ENCODE measurements around the gene HAL. TPM values are rescaled to one million over a fixed set of nuclear protein-coding genes. Genes with fewer than 3 reads are reported as not detected.

HAL gene
- total and polyA plus RNA-seq, 2 of the 13 experiments (the other 11 are each of a cell fraction or from before 2014, with no cell fraction given), result 0.89 to 37.8 TPM

GRCh38 chr12:95943330-95943842, 52.8 kb downstream of the HAL start, which contains the start of gene AMDHD1 (continued):
- no peak for TF ChIP-seq ZHX2 (IDR thresholded peaks at IDR 0.05; ENCODE audit: low read depth)
- TF ChIP-seq ZHX2 (CRISPR knock-in tag; IDR thresholded peaks at IDR 0.05; ENCODE audit: borderline replicate concordance), result 0 out of 2 replicates have a peak, but pooled peaks have one; percentile 44
- TF ChIP-seq, protein P1, sequence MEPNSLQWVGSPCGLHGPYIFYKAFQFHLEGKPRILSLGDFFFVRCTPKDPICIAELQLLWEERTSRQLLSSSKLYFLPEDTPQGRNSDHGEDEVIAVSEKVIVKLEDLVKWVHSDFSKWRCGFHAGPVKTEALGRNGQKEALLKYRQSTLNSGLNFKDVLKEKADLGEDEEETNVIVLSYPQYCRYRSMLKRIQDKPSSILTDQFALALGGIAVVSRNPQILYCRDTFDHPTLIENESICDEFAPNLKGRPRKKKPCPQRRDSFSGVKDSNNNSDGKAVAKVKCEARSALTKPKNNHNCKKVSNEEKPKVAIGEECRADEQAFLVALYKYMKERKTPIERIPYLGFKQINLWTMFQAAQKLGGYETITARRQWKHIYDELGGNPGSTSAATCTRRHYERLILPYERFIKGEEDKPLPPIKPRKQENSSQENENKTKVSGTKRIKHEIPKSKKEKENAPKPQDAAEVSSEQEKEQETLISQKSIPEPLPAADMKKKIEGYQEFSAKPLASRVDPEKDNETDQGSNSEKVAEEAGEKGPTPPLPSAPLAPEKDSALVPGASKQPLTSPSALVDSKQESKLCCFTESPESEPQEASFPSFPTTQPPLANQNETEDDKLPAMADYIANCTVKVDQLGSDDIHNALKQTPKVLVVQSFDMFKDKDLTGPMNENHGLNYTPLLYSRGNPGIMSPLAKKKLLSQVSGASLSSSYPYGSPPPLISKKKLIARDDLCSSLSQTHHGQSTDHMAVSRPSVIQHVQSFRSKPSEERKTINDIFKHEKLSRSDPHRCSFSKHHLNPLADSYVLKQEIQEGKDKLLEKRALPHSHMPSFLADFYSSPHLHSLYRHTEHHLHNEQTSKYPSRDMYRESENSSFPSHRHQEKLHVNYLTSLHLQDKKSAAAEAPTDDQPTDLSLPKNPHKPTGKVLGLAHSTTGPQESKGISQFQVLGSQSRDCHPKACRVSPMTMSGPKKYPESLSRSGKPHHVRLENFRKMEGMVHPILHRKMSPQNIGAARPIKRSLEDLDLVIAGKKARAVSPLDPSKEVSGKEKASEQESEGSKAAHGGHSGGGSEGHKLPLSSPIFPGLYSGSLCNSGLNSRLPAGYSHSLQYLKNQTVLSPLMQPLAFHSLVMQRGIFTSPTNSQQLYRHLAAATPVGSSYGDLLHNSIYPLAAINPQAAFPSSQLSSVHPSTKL (CRISPR knock-in tag; IDR thresholded peaks at IDR 0.05), result no peak
- no peak for TF ChIP-seq ZSCAN30 (CRISPR knock-in tag; IDR thresholded peaks at IDR 0.05)
- no peak for TF ChIP-seq GATAD2A (CRISPR knock-in tag; IDR thresholded peaks at IDR 0.05)
- TF ChIP-seq WIZ (CRISPR knock-in tag; IDR thresholded peaks at IDR 0.05), result peak; percentile 62; the same call in 1 of the 2 replicates
- TF ChIP-seq SAFB2 (CRISPR knock-in tag; IDR thresholded peaks at IDR 0.05; ENCODE audit: borderline replicate concordance, low read depth), result 0 out of 2 replicates have a peak, but pooled peaks have one; percentile 59
- TF ChIP-seq ZNF670 (CRISPR knock-in tag; IDR thresholded peaks at IDR 0.05; ENCODE audit: borderline replicate concordance), result peak; percentile 54
- peak; percentile 63; the same call in 1 of the 2 replicates for TF ChIP-seq RFXAP (CRISPR knock-in tag; IDR thresholded peaks at IDR 0.05; ENCODE audit: borderline replicate concordance)
- no peak for TF ChIP-seq ZNF547 (CRISPR knock-in tag; IDR thresholded peaks at IDR 0.05)
- TF ChIP-seq RBM22 (optimal IDR thresholded peaks at IDR 0.05; ENCODE audit: low read length), result no peak
- TF ChIP-seq SMARCC2 (IDR thresholded peaks at IDR 0.05), result no peak
- no peak for TF ChIP-seq SP4 (CRISPR knock-in tag; IDR thresholded peaks at IDR 0.05)
- no peak for TF ChIP-seq ZNF264 (CRISPR knock-in tag; IDR thresholded peaks at IDR 0.05)
- 0 out of 2 replicates have a peak, but pooled peaks have one; percentile 68 for TF ChIP-seq ZBTB43 (CRISPR knock-in tag; conservative IDR thresholded peaks at IDR 0.05)
- TF ChIP-seq, protein P2, sequence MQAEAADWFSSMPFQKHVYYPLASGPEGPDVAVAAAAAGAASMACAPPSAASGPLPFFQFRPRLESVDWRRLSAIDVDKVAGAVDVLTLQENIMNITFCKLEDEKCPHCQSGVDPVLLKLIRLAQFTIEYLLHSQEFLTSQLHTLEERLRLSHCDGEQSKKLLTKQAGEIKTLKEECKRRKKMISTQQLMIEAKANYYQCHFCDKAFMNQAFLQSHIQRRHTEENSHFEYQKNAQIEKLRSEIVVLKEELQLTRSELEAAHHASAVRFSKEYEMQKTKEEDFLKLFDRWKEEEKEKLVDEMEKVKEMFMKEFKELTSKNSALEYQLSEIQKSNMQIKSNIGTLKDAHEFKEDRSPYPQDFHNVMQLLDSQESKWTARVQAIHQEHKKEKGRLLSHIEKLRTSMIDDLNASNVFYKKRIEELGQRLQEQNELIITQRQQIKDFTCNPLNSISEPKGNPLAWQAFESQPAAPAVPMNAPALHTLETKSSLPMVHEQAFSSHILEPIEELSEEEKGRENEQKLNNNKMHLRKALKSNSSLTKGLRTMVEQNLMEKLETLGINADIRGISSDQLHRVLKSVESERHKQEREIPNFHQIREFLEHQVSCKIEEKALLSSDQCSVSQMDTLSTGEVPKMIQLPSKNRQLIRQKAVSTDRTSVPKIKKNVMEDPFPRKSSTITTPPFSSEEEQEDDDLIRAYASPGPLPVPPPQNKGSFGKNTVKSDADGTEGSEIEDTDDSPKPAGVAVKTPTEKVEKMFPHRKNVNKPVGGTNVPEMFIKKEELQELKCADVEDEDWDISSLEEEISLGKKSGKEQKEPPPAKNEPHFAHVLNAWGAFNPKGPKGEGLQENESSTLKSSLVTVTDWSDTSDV (CRISPR knock-in tag; IDR thresholded peaks at IDR 0.05), result no peak
- TF ChIP-seq ZNF629 (CRISPR knock-in tag; conservative IDR thresholded peaks at IDR 0.05), result peak; percentile 25; the same call in 1 of the 2 replicates
